Activated T-helper 2 cell treated with anti-CD3 and anti-CD28 coated beads, Interferon-gamma antibody, Interleukin-2, Interleukin-4, amounts not matched to agents 10 μg/mL and 5 μg/mL and 100 μg/mL, durations not matched to agents 14 hours and 24 hours and 36 hours (primary cell): Measurements from ENCODE around the gene PACSIN2. TPM values are rescaled to one million over a fixed set of nuclear protein-coding genes. Genes with fewer than 3 reads are reported as not detected.
"Not testable (repeated sequence)": the region's sequence is repeated elsewhere in the genome, so short reads cannot be mapped to it uniquely, and the experiment has no call there.

Experiments
- DNase-seq: peaks from one replicate; pipeline ENCODE4 v3.0.0; 2021; ENCODE audit warnings: low spot score
- H3K27ac Mint-ChIP-seq: one replicate; pipeline ENCODE4 v1.8.0; 2021; ENCODE audit warnings: mixed read lengths
- H3K27me3 Mint-ChIP-seq: one replicate; pipeline ENCODE4 v1.8.0; 2021; ENCODE audit warnings: low read depth, mixed read lengths
- H3K36me3 Mint-ChIP-seq: one replicate; pipeline ENCODE4 v1.8.0; 2021; ENCODE audit warnings: low read depth, mixed read lengths
- H3K4me1 Mint-ChIP-seq: one replicate; pipeline ENCODE4 v1.8.0; 2021; ENCODE audit warnings: low read depth, mixed read lengths
- H3K4me3 Mint-ChIP-seq: one replicate; pipeline ENCODE4 v1.8.0; 2021; ENCODE audit warnings: low read depth, mild to moderate bottlenecking, moderate library complexity, mixed read lengths
- H3K9me3 Mint-ChIP-seq: one replicate; pipeline ENCODE4 v1.8.0; 2021; ENCODE audit warnings: mixed read lengths
- intact Hi-C: fragments of 100-400 bp; cut with micrococcal nuclease; formaldehyde crosslinking; loops from one replicate; pipeline ENCODE4 v1.15.1; 2023
- total RNA-seq: library from RNA; stranded (reverse); gene quantifications from 2 replicates; pipeline ENCODE4 v1.2.3, GENCODE V29; 2022

The PACSIN2 gene
- total RNA-seq, 1 donor from 2014 or later = 30.8 TPM

DNA sequence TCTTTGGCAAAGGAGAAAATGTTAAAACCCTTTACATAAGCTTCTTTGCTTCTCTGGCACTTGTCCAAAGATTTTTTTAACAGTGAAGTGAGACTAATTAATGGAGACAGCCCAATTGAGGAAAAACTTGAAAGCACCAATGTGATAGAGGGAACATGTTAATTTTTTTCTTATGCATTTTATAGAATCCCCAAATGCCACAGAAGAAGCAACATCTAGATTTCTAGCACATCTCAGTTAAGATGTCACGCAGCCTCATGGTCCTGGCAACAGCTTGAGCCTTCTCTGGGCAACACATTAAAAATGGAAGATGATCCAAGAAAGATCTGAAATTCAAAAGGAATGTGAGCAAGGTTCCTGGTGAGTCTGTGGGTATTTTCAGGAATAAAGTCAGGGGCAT is 48.5 kb downstream of the PACSIN2 start:
- no peak for DNase-seq
- Mint-ChIP-seq H3K9me3 (no peaks in the 10 kb centered on the region), H3K36me3 (peaks cover 13% of the 10 kb centered on the region), H3K27me3 (no peaks in the 10 kb centered on the region), H3K4me1 (peaks cover 37% of the 10 kb centered on the region), H3K27ac (no peak overlapping the region), H3K4me3 (no peak overlapping the region)
- intact Hi-C loops = no loop called here

DNA sequence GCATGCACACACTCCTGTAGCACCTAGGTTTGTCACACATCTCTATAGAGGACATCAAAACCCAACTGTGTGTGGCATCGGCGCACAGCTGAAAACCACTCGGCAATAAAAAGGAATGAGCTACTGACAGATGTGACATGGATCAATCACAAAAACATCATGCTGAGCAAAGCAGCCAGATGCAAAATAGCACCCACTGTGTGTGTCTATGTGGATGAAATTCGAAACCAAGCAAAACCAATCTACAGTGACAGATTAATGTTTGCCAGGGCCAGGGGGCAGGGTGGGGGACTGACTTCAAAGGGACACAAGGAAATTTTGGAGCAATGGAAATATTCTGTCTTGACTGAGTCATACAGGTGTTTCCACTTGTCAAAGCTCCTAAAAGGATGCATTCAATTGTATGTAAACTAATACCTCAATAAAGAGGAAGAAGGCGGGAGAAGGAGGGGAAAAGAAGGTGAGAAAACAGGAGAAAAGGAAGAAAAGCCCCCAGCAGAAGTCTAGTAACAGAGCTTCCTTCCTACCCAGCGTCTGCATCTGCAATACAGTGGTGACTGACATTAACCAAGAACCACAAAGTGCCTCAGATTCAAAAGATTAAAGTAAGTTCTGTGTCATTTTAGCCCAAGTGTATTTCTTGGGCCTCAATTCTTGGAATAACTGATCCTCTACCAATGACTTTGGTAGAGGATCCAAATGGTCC is 49.8 kb downstream of the PACSIN2 start:
- no peaks in the 10 kb centered on the region for H3K27me3 Mint-ChIP-seq
- peak overlapping the region; percentile 31 for H3K27ac Mint-ChIP-seq
- H3K4me1 Mint-ChIP-seq = peaks cover 43% of the 10 kb centered on the region
- DNase-seq = no peak
- peaks cover 11% of the 10 kb centered on the region for H3K36me3 Mint-ChIP-seq
- no peaks in the 10 kb centered on the region for H3K9me3 Mint-ChIP-seq
- no peak overlapping the region for H3K4me3 Mint-ChIP-seq
- intact Hi-C loops = loop anchor here (1.0 to 2.0 kb wide), 2 partner anchors 28 to 35 kb away; no protein-coding TSS in a partner anchor

DNA sequence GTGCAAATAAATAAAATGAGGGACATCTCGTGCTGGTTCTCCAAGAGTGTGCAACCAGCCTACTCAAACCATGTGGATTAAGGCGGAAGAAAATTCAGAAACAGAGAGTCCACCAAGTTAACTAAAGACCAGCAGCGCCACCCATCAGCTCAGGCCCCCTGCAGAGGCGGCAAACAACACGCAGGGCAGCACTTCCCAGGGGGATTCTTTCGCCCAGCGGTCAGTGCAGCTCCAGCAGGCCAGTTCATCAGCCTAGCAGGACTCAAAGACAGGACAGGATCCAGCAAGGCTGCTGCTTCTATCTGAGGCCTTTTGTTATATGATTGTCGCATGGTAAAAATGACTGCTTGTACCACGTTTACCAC is 51.7 kb downstream of the PACSIN2 start:
- H3K27me3 Mint-ChIP-seq = no peaks in the 10 kb centered on the region
- H3K36me3 Mint-ChIP-seq = peaks cover 3% of the 10 kb centered on the region
- DNase-seq = no peak
- no peak overlapping the region for H3K27ac Mint-ChIP-seq
- H3K4me3 Mint-ChIP-seq = no peak overlapping the region
- intact Hi-C loops = no loop called here
- H3K4me1 Mint-ChIP-seq = peaks cover 55% of the 10 kb centered on the region
- H3K9me3 Mint-ChIP-seq = no peaks in the 10 kb centered on the region

DNA sequence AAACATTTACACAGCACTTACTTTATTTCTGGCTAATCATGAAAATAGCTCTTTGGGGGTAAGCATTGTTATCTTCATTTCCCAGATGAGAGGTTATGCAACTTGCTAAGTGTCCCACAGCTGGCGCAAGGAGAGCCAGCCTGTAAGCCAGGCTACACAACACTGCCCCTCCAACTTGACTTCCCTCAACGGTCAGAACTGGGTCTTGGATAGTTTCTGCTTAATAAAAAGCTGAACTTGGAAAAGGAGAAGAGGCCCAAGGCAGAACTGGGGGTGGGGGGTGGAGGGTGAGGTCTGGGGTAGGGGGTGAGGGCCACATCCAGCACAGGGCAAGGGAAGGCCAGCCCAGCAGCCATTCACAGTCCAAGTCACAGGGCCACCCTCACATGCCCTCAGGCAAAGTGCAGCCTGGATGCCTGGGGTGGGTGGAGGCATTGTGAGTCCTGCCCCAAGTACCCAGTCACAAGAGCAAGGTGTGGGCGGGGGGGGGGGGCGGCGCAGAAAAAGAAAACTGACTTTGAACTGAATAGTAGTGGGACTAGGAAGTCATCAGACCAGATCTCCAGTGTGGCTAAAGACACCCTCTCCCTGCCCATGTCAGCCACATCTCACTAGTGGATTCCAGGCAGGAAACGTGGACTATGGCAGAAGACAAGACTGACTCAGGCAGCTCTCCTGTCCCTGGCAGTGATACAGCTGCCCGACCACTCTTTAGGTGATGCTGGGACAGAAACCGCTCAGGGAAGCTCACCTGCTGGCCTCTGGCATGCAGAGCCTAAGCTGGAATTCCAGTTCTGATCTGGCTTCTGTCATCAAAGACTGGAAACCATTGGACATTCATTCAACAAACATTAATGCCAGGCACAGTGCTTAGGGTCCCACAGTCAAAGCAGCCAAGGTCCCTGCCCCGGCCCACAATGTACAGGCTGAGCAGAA is 52.4 kb downstream of the PACSIN2 start:
- Mint-ChIP-seq H3K4me3 (no peak overlapping the region), H3K4me1 (peaks cover 60% of the 10 kb centered on the region), H3K27me3 (no peaks in the 10 kb centered on the region), H3K27ac (no peak overlapping the region), H3K9me3 (no peaks in the 10 kb centered on the region), H3K36me3 (no peaks in the 10 kb centered on the region)
- no peak for DNase-seq
- intact Hi-C loops = no loop called here

DNA sequence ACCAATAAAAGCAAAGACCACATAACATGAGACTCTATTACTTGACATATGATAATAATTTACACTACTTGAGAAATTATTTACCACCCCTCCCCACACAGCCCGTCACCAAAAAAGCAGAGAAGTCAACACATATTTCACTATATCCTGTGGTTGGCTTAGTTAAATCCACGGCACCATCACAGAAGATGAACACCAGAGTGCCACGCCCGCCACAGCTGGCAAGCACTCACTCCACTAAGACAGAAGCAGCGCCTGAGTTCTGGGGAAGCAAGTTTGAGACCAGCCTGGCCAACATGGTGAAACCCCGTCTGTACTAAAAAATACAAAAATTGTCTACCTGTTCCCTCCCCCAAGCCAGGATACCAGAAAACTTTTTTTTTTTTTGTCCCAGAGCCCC is 53.1 kb downstream of the PACSIN2 start:
- Mint-ChIP-seq H3K36me3 (no peaks in the 10 kb centered on the region), H3K4me1 (peaks cover 61% of the 10 kb centered on the region), H3K27ac (no peak overlapping the region), H3K4me3 (no peak overlapping the region), H3K27me3 (no peaks in the 10 kb centered on the region), H3K9me3 (no peaks in the 10 kb centered on the region)
- DNase-seq = no peak
- intact Hi-C loops = no loop called here

DNA sequence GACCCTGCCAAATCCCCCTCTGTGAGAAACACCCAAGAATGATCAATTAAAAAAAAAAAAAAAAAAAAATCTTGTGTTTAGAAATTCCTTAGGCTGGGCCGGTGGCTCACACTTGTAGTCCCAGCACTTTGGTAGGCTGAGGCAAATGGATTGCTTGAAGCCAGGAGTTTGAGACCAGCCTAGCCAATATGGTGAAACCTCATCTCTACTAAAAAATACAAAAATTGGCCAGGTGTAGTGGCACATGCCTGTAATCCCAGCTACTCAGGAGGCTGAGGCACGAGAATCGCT is 53.6 kb downstream of the PACSIN2 start:
- DNase-seq, H3K27ac Mint-ChIP-seq, intact Hi-C loops, H3K27me3 Mint-ChIP-seq, H3K4me3 Mint-ChIP-seq, H3K9me3 Mint-ChIP-seq, H3K36me3 Mint-ChIP-seq: not testable (repeated sequence)
- peaks cover 64% of the 10 kb centered on the region for H3K4me1 Mint-ChIP-seq

DNA sequence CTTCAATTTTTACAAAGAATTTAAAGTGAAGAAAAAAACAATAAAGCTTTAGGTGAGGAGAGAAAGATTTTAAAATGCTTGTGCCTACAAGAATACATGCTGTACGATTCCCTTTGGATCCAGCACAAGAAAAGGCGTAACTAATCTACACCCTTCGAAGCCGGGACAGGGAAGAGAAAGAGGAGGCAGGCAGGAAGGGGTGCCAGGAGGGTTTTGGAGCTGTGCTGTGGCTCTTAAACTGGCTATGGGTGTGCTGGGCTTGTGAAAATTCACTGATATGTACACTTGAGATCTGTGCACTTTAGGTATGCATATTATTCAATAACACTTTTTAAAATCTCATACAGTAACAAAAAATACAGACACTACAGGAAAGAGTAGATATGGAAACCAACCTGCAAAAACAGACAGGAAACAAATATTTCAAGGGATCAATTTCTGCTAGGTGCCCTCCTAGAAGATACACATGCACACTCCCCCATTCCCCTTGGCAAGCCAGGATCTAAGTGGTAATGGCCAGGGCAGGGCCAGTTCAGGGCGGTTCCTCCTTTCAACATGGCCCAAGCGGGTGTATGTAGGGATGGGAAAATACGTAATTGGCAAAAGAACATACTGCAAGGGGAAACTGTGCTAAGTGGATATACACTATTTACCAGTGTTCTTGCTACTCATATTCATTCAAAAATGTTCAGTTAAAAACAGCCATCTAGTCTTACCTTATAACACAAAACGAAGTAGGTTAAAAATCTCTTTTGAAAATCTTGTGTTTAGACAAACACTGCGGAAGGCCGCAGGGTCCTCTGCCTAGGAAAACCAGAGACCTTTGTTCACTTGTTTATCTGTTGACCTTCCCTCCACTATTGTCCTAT is 54.2 kb downstream of the PACSIN2 start:
- peaks cover 64% of the 10 kb centered on the region for H3K4me1 Mint-ChIP-seq

DNA sequence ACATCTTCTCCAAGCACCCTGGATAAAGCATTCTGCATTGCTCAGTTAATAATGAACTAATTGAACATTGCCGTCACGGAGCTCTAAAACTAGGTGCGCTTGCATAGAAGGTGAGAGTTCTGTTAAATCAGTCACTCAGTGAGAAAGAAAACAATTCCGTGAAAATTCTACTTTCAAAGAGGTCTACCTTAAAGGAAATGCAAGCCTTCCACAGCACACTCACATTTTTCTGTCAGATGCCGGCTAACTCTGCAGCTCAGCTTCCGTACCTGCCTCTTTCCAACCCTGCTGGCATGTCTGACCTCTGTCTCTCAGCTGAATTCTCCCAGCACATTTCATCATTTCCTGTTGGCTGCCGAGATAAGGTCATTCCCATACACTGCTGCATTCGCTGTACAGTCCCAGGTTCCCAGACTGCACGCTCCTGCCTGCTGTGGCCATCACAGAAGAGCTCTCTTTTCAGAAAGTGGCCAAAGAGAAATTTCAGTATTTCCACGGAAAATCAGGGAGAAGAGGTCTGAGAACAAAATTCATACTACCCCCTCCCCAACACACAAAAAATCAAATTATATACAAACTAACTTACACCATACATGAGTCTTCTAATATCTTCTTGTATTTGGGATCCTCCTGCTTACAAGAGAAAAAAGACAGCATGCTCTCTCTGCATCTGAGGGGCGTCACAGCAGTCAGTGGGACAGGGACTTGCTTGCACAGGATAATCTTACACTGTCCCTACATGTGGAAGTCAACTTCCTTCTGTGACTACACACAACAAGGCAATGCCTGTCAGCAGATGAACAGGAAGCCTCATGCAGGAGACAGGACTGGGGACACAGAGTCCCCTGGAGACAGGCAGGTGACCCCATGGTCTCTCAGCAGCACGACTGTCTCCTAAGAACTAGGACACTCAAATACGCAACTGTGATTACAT is 55.1 kb downstream of the PACSIN2 start:
- Mint-ChIP-seq H3K27ac (peak overlapping the region; percentile 21), H3K9me3 (no peaks in the 10 kb centered on the region)

More for the DNA sequence above, 54.2 kb downstream of the PACSIN2 start:
- intact Hi-C loops = no loop called here
- no peak overlapping the region for H3K4me3 Mint-ChIP-seq
- no peaks in the 10 kb centered on the region for H3K9me3 Mint-ChIP-seq
- peak overlapping the region; percentile 21 for H3K27ac Mint-ChIP-seq
- DNase-seq = no peak
- no peaks in the 10 kb centered on the region for H3K36me3 Mint-ChIP-seq
- no peaks in the 10 kb centered on the region for H3K27me3 Mint-ChIP-seq

DNA sequence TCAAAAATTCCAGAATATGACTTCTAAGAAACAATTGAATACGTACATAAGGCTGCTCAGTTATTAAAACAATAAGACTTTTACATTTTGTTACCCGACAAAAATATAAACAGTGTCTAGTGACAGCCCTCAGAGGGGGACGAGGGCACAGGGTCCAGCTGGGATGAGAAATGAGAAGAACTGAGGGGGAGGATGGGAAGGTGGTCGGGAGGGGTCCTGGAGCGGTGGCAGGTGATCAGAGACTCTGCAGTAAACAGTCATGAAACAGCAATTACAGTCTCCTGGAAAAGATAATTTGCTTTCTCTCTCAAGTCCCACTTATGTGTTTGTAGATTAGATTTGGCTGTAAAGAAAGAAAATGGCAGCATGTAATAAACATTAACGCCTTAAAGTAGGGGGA is 56.0 kb downstream of the PACSIN2 start:
- H3K9me3 Mint-ChIP-seq = no peaks in the 10 kb centered on the region
- no peak overlapping the region for H3K27ac Mint-ChIP-seq
- no peaks in the 10 kb centered on the region for H3K27me3 Mint-ChIP-seq
- H3K4me3 Mint-ChIP-seq = no peak overlapping the region
- H3K36me3 Mint-ChIP-seq = no peaks in the 10 kb centered on the region
- intact Hi-C loops = no loop called here
- peaks cover 50% of the 10 kb centered on the region for H3K4me1 Mint-ChIP-seq
- DNase-seq = no peak

More for the DNA sequence above, 55.1 kb downstream of the PACSIN2 start:
- H3K4me3 Mint-ChIP-seq = peak overlapping the region; percentile 31
- H3K27me3 Mint-ChIP-seq = no peaks in the 10 kb centered on the region
- intact Hi-C loops = no loop called here
- no peak for DNase-seq
- H3K4me1 Mint-ChIP-seq = peaks cover 56% of the 10 kb centered on the region
- H3K36me3 Mint-ChIP-seq = no peaks in the 10 kb centered on the region

DNA sequence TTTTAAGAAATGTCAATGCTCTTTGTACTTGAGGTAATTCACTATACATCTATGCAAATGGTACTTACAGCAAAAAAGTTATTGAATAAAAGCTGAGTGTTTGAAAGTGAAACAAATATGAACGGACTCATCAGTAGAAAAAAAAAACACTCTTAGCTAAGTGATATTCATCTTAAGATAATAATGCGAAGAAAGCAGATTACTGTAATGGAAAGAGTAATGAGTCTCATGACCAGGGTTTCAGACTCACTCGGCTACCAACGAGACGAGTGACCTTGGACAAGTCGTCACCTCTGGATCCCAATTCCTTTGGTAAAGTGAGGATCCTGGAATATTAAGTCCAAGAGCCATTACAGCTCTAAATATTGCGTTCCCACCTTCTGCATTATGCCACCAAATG is 57.0 kb downstream of the PACSIN2 start:
- Mint-ChIP-seq H3K27me3 (no peaks in the 10 kb centered on the region), H3K27ac (peak overlapping the region; percentile 27), H3K4me3 (no peak overlapping the region), H3K36me3 (no peaks in the 10 kb centered on the region), H3K4me1 (peaks cover 42% of the 10 kb centered on the region), H3K9me3 (no peaks in the 10 kb centered on the region)
- no peak for DNase-seq
- intact Hi-C loops = no loop called here

DNA sequence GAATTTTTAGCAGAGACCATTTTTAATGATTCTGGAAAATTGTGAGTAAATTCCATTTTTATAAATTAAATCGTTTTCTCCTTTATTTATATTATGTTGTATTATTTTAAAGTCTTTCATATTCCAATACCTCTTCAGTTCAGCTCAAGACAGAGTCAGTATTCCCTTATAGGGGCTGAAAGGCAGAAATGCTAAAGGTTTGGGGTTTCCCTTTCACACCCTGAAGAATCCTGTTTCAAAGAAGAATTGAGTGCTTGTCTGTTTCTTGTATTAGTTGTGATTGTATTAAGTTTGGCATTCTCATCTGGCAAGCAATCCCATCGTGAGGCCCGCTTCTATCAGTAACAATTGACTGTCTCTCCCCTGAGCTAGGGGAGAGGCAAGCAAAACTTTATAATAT is 57.4 kb downstream of the PACSIN2 start:
- no peak overlapping the region for H3K4me3 Mint-ChIP-seq
- H3K27ac Mint-ChIP-seq = no peak overlapping the region
- intact Hi-C loops = no loop called here
- H3K27me3 Mint-ChIP-seq = no peaks in the 10 kb centered on the region
- no peaks in the 10 kb centered on the region for H3K9me3 Mint-ChIP-seq
- no peaks in the 10 kb centered on the region for H3K36me3 Mint-ChIP-seq
- peaks cover 39% of the 10 kb centered on the region for H3K4me1 Mint-ChIP-seq
- DNase-seq = no peak

DNA sequence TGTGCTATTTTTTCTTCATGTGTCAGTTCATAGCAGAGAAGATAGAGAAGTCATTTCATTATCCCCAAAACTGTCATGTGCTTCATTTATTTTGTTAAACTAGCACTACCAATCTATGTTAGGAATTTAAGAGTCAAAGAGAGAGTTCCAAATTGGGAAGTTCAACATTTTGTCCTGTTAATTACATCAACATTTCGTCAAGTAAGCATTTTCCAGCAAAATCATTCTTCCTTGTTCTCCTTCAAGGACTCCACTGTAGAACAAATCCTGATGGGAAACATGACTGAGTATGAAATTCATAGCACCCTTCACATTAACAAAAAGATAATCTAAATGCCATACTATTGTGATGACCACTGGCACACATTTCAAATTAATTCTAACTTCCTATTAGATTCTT is 59.1 kb downstream of the PACSIN2 start:
- Mint-ChIP-seq H3K36me3 (no peaks in the 10 kb centered on the region), H3K27ac (no peak overlapping the region), H3K27me3 (no peaks in the 10 kb centered on the region), H3K4me3 (no peak overlapping the region), H3K4me1 (peaks cover 31% of the 10 kb centered on the region), H3K9me3 (no peaks in the 10 kb centered on the region)
- intact Hi-C loops = no loop called here
- DNase-seq = no peak
